ENCODE measurements around the gene RSPH10B2. TPM values are rescaled to one million over a fixed set of nuclear protein-coding genes. Genes with fewer than 3 reads are reported as not detected.
"Not testable (repeated sequence)": the region's sequence is repeated elsewhere in the genome, so short reads cannot be mapped to it uniquely, and the experiment has no call there.

Gene RSPH10B2
- total RNA-seq, 1 donor from 2014 or later, result not detected

GRCh38 chr7:6789353-6789752, 35.5 kb downstream of the RSPH10B2 start:
- DNase-seq (ENCODE audit: low spot score), result not testable (repeated sequence)

GRCh38 chr7:6792113-6792872, 38.4 kb downstream of the RSPH10B2 start:
- not testable (repeated sequence) for DNase-seq (ENCODE audit: low spot score)

- DNase-seq (ENCODE audit: low spot score), result not testable (repeated sequence)
Observed at GRCh38 chr7:6794276-6794675, 40.4 kb downstream of the RSPH10B2 start.

DNA sequence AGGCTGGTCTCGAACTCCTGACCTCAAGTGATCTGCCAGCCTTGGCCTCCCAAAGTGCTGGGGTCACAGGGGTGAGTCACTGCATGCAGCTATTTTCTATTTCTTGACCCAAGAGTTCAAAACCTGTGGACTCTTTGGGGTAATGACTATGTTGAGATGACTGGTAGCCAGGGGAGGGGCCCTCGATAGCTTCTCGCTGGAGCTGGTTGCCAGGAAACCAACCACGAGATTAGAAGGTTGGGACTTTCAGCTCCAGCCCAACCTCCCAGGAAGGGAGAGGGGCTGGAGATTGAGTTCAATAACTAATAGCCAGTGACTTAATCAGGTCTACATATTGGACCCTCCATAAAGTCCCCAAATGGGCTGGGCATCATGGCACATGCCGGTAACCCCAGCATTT, 43.3 kb downstream of the RSPH10B2 start:
- not testable (repeated sequence) for DNase-seq (ENCODE audit: low spot score)

DNA sequence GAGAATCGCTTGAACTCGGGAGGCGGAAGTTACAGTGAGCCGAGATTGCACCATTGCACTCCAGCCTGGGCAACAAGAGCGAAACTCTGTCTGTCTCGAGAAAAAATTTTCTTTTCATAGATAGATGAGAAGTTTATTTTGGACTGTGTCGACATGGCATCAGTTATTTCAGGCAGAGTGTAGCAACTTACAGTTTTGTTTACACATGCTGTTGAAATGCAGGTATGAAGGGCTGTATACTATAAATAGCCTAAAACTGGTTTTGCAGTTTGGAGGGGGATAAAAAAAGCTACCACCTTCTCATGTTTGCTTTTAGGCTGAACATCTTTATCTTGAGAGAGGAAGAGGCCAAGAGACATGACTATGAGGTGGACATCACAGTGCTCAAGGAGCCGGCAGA, 44.1 kb downstream of the RSPH10B2 start:
- not testable (repeated sequence) for DNase-seq (ENCODE audit: low spot score)

- not testable (repeated sequence) for DNase-seq (ENCODE audit: low spot score)
Observed at GRCh38 chr7:6799887-6800286, 46.0 kb downstream of the RSPH10B2 start.

GRCh38 chr7:6800331-6800730, 46.4 kb downstream of the RSPH10B2 start:
- not testable (repeated sequence) for DNase-seq (ENCODE audit: low spot score)

- not testable (repeated sequence) for DNase-seq (ENCODE audit: low spot score)
Observed at GRCh38 chr7:6807393-6807918, 53.6 kb downstream of the RSPH10B2 start.

- DNase-seq (ENCODE audit: low spot score), result not testable (repeated sequence)
Observed at GRCh38 chr7:6807959-6808358, 54.1 kb downstream of the RSPH10B2 start.

- not testable (repeated sequence) for DNase-seq (ENCODE audit: low spot score)
Observed at GRCh38 chr7:6813011-6813410, 59.1 kb downstream of the RSPH10B2 start.

DNA sequence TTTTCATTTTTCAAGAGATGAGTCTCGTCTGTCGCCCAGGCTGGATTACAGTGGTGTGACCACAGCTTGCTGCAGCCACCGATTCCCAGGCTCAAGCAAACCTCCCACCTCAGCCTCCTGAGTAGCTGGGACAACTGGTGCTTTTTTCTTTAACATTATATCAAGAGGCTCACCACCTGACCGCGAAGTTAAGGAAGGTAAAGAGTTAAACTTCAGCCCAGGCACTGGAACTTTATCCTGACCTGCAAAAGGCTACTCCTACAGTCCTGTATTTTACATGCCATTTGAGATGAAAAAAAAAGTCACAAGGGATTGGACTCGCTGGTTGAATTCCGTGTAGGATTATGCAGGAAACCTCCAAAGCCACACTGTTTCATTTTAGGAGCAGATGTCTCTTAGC, 61.6 kb downstream of the RSPH10B2 start:
- not testable (repeated sequence) for DNase-seq (ENCODE audit: low spot score)

- not testable (repeated sequence) for DNase-seq (ENCODE audit: low spot score)
Observed at GRCh38 chr7:6821622-6822021, 67.7 kb downstream of the RSPH10B2 start.

DNA sequence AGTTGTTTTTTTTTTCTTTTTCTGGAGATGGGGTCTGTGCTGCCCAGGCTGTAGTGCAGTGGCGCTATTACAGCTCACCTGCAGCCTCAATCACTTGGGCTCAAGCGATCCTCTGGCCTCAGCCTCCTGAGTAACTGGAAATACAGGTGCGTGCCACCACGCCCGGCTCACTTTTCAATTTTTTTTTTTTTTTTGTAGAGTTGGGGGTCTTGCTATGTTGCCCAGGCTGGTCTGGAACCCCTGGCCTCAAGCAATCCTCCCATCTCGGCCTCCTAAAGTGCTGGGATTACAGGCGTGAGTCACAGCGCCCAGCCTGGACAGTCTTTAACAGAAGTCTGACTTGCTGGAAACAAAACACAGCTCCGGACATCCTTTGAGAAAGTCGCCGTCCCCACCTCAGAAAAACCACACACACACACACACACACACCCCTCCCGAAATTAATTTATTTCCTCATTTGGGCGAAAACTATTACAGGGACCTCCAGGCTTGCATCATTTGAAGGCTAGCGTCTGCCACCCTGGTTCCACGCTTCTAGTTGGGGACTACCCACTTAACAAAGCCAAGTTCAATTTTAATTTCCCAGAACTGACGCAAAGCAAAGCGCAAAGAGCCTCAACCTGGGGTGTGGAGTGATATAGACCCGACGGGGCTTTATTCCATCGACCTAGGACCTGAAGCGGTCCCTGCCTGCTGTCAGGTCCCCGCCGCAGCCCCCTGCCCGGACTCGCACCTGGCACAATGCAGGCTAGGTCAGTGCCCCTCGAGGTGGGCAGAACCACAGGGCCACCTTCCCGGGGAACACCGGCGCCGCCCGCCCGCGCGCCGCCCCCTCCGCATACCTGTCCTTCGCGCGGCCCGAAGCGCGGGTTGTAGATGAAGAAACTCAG, 71.6 kb downstream of the RSPH10B2 start:
- not testable (repeated sequence) for DNase-seq (ENCODE audit: low spot score)

GRCh38 chr7:6826151-6826550, 72.2 kb downstream of the RSPH10B2 start, which contains the start of gene CCZ1B:
Gene CCZ1B (minus strand): TSS chr7:6826275. CDS start chr7:6826197, 78 bp downstream.
- DNase-seq (ENCODE audit: low spot score), result peak; percentile 83

GRCh38 chr7:6827180-6827579, 73.3 kb downstream of the RSPH10B2 start:
- not testable (repeated sequence) for DNase-seq (ENCODE audit: low spot score)

DNA sequence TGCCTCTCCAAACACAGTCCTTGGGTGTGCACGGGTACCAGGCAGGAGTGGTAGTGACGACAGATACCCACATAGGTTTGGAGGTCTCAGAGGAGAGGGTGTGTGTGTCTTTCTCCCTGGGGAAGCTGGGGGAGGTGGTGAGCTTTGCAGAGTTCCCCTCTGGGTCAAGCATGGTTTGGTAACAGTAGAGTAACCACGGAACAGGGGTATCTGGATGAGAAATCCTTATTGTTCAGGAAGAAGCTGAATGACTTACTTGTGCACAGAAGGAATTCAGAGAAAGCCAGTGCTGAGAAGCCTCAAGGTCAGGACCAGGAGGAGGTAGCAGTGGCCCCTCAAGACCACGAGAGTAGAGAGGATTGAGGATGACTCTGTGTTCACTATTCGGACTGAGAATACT, 75.7 kb downstream of the RSPH10B2 start:
- not testable (repeated sequence) for DNase-seq (ENCODE audit: low spot score)

- DNase-seq (ENCODE audit: low spot score), result not testable (repeated sequence)
Observed at GRCh38 chr7:6830026-6830425, 76.1 kb downstream of the RSPH10B2 start.

- DNase-seq (ENCODE audit: low spot score), result no peak
Observed at GRCh38 chr7:6831018-6831725, 77.3 kb downstream of the RSPH10B2 start.

DNA sequence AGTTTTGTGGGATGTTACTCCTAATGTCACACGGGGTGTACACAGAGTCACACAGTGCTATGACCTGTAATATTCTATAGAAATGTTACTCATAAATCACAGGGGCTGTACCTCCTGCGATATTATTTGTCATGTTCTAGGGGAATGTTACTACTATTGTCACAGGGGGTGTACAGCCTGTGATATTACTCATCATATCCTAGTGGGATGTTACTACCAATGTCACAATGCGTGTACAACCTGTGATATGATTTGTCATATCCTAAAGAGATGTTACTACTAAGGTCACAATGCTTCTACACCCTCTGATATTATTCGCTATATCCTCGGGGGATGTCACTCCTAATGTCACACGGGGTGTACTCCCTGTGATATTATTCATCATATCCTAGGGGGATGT, 79.7 kb downstream of the RSPH10B2 start:
- DNase-seq (ENCODE audit: low spot score), result no peak

DNA sequence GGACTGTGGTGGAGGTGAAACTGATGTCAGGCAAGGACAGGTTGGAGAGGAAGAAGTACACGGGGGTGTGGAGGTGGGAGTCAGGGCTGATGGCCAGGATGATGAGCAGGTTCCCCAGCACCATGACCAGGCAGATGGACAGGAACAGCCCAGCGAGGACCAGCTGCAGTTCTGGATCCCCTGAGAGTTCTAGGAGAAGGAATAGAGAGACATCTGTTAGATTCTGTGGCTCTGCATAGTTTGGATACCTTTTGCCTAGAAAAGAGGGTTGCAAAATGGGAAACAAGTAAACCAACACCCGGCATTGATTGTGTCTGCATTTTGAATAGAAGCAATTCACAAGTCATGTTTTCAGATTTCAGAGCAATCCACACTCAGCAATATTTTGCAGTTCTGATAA, 81.6 kb downstream of the RSPH10B2 start:
- not testable (repeated sequence) for DNase-seq (ENCODE audit: low spot score)

DNA sequence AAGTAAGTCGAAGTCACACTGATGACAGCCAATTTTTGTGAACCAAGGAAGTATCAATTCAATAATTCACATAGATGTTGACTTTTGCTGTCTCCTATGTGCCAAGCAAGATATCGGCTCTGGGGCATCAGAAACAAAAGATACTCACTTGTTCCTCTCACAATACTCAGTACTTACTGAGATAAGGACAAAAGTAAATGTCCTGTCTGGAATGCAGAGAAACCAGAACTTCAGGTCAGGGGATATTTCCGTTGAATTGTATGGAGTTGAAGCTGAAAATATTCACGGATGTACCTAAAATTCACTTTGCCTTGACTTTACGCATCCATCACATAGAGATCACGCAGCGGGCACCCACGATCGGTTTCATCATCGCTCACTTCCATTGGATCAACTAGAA, 83.2 kb downstream of the RSPH10B2 start:
- DNase-seq (ENCODE audit: low spot score), result not testable (repeated sequence)
